ENCODE data around the gene NTPCR.
"Not testable (repeated sequence)": the region's sequence is repeated elsewhere in the genome, so short reads cannot be mapped to it uniquely, and the experiment has no call there.

Gene NTPCR, protein sequence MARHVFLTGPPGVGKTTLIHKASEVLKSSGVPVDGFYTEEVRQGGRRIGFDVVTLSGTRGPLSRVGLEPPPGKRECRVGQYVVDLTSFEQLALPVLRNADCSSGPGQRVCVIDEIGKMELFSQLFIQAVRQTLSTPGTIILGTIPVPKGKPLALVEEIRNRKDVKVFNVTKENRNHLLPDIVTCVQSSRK

DNA sequence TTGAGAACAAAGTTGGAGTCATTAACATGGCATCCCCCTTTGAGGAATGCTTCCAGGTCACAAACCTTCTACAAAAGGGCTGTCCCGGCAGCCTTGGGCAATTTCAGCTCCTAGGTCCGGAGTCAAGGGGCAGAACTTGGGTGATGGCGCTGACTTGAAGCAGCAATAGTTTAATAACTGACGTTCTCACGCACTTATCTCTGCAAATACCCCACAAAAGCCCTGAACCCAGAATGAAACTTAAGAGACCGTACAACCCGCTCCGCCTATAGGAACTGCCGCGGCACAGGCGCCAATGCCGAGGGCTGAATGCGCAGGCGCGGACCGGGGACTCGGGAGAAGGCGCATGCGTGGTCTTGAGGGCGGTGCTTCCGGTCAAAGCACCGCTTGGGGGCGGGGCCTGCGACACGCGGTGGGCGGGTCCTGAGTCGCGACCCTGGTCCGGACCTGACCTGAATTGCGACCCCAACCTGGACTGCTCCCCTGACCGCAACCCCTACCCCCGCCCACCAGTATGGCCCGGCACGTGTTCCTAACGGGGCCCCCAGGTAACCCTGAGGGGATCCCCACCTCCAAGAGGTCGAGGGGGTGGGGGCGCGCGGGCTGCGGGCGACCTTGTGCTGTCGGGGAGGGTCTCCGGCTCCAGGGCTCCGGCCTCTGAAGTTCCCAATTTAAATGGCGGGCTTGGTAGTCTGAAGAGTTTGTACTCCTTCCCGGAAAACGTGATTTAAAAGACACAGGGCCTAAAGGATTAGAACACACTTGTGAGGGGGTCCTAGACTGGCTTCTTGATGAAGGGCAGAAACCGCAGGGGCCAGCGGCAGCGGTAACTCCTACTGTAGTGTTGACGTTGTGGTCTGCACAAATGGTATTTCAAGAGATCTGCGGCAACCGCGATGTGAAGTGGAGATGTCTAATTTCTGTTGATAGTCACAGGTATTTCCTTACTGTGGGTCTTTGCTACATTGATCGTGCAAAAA is at the start of gene NTPCR:
Gene NTPCR, plus strand, starts transcription at position 415 of the 980 bp plus-strand sequence. Its CDS starts 100 bp downstream, at position 515.
- peak; percentile 96 for DNase-seq (ENCODE audit: low spot score)

DNA sequence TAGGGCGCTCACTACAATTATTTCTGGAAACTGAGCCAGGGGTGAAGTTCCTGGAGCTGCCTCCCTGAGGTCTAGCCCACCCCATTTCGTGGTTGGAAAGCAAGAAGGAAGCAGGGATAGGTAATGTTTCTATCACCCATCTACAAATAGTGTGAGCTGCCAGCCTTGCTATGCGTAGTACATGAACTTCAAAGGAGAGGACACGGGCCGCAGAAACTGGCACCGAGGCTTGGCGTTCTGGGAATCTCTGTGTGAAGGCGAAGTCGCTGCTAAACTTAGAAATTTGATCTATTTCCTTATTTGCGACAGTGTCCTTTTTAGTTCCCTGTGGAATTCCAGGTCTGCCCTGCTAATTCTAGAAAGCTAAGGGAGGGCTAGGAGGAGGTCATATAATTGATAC is 49.6 kb upstream of the NTPCR start:
- DNase-seq (ENCODE audit: low spot score), result no peak

DNA sequence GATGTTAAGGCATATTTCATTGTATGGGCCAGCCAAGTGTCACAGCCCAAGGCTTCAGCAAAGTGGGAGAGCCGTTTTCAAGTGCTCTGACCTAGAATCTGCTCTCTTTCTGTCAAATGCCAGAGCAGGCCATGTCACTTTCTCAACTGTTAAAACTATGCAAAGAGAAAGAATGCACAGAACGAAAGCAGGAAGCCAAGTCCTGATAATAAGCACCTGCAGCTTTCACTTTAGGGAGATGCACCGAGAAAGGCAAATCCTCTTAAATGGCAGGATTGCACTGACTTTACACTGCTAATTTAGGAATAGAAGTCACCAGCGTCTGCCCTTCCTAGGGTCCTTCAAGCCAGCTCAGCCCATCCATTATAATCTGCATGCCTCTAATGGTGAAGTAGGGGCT is 49.2 kb upstream of the NTPCR start:
- no peak for DNase-seq (ENCODE audit: low spot score)

DNA sequence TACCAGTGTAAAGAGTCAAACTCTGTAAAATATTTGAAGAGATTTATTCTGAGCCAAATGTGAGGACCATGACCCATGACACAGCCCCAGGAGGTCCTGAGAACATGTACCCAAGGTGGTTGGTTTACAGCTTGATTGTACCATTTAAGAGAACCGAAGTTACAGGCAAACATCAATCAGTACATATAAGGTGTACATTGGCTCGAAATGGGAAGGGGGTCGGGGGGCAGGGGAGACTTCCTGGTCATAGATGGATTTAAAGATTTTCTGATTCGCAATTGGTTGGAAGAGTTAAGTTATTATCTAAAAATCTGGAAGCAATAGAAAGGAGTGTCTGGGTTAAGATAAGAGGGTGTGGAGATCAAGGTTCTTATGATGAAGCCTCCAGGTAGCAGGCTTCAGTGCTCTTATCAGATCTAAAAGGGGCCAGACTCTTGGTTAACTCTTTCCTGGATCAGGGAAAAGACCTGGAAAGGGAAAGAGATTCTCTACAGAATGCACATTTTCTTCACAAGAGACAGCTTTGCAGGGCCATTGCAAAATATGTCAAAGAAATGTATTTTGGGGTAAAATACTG is 47.5 kb upstream of the NTPCR start:
- no peak for DNase-seq (ENCODE audit: low spot score)

DNA sequence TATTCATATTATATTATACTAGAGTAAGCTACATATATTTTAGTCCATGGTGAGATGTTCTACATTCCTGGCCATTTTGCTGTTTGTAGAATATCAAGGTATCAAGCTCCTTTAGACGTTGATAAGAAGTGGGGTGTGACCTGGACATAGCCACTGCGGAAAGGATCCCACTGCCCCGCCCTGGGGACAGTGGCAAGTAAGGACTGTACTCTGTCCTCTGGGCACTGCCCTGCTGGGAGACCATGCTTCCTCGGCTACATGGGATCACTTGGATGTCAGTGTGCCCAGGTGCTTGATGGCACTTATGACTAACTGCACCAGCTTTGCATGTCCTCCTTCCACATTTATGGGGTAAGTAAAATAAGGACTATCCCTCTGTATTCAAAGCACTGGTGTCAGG is 46.3 kb upstream of the NTPCR start:
- no peak for DNase-seq (ENCODE audit: low spot score)

DNA sequence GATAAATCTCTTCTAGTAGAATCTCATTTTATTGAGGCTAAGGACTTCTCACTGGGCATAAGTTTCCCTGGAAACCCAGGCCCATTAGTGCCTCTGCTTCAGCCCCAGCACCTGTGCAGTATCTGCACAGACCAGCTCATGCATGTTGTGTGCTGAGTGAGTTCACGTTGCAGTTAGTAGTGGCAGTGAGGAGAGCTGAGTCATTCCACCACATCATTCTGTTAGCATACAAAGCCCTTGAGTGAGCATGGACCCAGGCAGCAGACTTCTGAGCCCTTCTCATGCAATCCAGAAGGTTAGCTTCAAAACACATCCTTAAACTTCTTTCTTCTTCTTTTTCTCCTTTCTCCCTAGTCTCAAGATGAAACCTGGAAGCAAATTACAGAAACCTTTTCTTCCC is 45.8 kb upstream of the NTPCR start:
- peak; percentile 71 for DNase-seq (ENCODE audit: low spot score)

DNA sequence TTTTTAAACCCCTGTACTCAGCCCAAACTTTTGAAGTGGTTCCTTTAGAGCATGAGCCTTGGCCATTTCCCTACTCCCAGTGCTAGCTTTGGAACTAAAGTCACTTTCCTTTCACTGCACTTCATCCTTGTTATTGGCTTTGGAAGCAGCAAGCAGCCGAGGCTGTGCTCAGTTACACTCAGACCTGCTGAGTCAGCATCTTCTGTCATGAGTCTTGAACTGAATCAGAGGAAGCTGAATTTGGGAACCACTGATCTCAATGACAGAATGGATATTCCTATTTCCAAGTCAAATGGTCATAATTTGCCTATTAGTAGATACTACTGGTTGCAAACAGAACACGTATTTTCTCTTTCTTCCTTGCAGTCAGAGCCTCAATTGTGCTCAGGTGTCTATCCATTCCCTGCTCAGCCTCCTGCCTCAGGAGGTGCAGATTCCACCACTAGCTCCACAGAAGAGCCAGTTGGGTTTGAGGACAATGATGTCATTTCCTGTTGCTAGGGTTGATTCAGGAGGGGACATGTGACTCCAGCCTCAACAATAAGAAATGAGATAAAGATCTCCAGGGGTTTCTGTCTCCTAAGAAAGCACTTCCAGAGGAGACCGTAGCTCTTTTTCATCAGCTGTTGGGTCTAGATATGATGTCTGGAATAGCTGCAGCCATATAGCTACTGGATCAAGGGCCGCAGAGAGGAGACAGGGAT is 44.9 kb upstream of the NTPCR start:
- DNase-seq (ENCODE audit: low spot score), result peak; percentile 31

DNA sequence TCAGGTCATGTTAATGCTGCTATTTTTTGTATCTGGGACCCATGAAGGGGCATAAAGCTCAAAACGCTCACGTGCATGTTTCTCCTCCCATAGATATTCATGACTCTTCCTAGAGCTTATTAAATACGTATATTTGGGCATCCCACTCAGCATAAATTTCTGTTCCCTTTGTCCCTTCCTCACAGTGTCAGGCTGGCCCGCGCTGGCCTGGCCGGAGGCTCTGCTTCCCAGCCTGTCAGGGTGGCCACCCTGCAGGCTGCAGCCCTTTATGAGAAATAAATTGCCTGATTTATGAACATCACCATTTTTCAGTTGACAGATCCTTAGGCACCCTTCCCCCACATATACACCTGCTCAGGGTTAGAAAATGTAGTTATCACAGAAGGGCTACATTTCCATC is 44.0 kb upstream of the NTPCR start:
- no peak for DNase-seq (ENCODE audit: low spot score)

DNA sequence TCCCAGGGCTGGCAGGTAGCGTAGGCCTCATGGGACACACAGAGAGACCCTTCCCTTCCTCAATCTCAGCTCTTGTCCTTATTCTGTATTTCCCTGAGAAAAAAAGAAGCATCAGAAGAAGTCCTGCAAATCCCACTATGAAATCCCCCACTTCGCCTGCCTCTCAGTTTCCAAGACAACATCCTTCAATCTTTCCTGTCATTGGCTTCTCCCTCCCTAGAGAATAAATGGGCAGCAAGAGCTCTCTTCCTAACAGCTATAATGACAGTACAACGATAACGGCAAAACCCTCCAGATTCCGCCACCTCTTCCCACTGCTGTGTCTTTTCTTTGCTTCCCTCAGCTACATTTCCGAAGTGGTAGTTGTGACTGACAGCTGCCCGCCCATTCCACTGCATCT is 41.6 kb upstream of the NTPCR start:
- no peak for DNase-seq (ENCODE audit: low spot score)

DNA sequence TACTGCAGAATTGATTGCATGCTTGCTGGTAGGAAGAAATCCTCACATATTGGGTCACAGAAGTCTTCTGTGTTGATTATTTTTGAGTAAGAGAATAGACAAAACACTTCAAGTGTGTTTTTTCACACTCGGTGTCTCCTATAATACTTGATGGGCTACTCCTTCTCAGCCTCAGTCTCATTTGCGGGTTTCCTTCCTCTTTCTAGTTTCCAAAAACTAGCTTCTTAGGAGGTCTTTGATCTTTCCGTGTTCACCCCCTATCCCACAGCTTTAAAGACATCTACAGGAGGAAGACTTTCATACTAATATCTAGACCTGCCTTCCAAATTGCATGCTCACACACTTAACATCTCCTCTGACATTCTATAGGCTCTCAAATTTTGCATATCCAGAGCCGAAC is 40.7 kb upstream of the NTPCR start:
- DNase-seq (ENCODE audit: low spot score), result no peak

DNA sequence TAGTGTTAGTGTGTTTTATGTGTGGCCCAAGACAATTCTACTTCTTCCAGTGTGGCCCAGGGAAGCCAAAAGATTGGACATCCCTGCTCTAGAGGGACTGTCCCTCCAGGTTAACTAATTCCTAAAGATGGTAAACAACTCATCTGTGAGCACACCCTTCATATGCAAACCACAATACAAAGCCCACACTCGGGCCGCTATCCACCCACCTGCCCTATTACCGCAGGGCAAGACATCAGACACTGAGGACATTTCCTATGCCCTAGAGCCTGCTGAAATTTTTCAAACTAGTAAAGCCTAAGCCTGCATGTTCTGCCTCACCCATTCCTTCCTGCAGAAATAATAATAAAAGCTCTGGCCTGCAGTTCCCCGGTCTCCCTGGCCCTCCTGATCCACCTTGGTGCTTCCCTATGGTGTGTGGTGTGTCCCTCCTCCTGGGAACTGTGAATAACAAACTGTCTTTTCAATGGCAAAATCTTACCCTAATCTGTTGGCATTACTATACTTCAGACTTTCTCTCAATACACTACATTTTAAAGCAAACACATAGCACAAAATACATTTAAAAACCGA is 39.3 kb upstream of the NTPCR start:
- DNase-seq (ENCODE audit: low spot score), result no peak

DNA sequence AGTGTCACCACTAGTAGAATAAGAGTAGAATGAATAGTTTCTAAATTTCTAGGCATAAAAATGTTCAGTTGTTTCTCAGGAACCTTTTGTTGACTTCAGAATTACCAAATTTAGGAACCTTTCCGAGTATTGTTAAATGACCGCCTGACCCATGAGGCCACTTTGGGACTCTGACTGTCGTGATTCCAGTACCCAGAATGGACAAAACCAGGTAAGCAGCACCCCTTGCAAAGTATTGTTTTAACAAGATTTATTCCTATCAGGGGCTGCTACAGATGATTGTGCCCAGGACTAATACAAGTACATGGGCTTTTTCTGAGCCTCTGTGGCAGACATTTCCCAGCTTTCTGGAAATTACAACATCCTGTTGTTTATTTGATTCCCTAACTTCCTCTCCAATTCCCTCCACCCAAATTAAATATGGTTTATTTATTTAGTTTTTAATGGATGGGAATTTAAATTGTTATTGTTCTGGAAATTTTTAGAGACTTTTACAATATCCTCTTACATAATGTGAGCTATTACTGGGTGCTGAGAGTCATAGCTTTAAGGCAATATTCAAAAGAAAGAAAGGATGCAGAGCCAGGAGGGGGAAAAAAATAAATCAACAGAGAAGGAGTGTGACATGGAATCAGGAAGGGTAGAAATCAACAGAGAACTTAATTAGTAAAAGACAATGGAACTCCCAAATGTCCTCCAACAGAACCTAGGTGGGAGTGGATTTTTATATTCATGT is 37.4 kb upstream of the NTPCR start:
- no peak for DNase-seq (ENCODE audit: low spot score)

DNA sequence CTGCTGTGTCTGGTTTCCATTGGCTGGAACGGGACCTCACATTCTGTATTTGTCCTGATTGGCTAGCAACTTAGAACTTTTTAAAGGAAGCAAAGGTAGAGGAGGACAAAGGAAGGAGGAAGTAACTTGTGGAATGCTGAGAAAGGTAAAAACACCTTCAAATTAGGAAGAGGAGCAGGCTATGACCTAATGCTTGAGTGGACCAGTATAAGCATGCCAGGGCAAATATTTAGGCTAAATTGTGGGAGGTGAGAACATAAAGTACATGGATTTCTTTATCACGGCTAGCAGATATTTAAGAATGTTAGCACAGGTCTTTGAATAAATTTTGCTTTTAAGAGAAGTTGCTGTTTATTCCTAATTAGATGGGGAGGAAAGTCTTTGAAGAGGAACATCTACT is 36.1 kb upstream of the NTPCR start:
- not testable (repeated sequence) for DNase-seq (ENCODE audit: low spot score)

DNA sequence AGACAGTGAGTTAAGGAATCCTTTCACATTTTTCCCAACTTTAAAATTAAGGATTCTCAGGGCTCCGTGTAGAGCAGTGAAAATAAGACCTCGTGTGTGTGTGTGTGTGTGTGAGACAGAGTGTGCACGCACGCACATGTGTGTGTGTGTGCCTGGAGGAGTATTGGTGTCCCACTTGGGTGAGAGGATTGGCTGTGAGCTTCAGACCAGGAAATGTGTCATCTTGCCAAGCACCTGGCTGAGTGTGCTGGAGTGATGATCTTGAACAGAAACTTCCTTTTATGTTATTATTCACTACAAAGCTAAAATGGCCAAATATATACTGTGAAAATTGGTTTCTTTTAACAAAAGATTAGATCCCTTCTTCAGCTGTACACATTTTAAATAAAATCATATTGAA is 35.2 kb upstream of the NTPCR start:
- DNase-seq (ENCODE audit: low spot score), result no peak

DNA sequence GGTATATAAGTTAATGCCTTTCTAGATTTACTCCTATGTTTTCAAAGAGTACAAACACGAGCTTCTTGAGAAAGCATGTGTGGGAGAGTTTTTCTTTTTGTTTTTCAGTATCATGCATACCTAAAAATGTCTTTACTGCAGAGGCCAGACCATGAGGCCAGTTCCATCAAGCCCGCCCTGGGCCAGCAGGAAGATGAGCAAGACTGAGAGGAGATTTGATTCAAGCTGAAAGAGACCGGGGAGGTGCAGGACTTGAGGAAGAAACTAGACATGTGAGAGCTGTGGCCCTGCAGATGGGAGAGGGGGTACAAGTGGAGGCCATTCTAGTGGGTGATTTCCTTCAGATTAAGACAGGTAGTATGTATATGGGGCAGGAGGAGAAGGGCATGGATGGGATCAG is 33.4 kb upstream of the NTPCR start:
- DNase-seq (ENCODE audit: low spot score), result no peak

DNA sequence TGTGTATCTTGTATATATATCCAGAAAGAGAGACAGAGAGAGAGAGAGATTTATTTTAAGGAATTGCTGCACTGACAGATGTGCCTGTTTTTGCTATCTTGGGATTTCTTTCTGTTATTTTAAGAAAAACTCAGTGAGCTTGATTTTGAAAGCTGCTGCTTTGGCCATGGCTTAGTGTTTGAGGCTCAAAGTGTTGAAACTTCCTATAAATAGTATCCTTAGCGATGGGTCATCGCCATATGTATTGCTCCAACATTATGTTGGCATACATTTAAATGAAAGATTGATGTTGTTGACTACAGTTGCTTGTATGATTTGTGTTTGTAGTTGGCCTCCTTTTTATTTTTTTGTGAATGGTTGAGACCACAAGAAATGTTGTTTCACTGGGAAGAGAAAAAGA is 29.0 kb upstream of the NTPCR start:
- DNase-seq (ENCODE audit: low spot score), result no peak

DNA sequence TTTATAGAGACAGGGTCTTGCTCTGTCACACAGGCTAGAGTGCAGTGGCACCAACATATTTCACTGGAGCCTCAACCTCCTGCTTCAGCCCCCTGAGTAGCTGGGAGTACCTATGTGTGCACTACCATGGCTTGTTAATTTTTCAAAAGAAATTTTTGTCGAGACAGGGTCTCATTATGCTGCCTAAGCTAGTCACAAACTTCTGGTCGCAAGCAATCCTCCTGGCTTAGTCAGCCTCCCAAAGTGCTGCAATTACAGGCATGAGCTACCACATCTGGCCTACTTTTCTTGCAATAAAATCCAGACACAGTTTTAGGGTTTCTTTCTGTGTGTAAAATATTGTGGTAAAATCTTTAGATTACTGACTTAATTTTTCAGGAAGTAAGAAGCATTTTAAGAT is 27.9 kb upstream of the NTPCR start:
- DNase-seq (ENCODE audit: low spot score), result no peak

DNA sequence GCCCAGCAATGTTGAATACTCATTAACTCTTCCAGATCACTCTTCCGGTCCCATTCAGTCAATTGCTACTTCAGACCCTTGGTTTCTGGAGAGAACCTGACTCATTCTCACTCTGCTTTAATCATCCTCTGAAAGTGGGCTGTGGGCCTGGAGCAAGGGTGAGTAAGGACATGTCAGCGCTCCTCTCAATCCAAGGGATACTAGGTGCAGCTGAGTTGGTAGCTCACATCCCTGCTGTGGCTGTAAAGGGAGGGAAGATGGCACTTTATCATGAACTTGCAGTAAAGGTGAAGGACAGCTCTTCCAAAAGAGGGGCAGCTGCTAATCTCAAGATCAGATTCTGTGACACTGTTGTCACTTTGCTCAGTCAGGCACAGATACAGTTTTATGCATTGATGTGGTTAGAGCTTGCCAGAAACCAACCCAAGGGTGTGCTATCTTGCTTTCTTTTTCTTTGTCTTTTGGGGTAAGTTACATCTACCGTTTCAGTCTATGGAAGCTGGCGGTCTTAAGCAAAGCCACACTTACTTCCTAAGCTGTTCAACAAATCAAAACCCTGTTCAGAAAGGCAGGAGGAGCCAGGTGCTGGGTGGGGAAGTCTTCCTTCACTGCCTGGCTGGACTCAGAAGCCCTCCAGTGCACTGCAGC is 26.5 kb upstream of the NTPCR start:
- DNase-seq (ENCODE audit: low spot score), result peak; percentile 64

DNA sequence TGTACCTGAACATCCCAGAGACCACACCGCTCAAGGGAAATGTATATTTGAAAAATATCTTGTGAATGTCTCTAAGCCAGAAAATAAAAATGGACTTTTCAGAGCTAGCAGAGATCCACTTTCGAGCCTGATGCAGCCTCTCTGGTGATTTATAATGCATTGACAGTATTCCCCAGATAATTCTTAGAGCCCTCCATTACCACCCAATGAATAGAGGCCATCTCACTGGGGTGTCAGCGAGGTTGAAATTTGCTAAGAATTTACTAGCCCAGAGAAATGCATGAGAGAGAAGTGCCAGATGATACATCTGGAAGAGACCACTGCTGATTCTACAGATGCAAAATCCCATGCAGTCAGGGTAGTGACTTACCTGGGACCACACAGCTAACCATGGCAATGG is 25.5 kb upstream of the NTPCR start:
- DNase-seq (ENCODE audit: low spot score), result no peak

DNA sequence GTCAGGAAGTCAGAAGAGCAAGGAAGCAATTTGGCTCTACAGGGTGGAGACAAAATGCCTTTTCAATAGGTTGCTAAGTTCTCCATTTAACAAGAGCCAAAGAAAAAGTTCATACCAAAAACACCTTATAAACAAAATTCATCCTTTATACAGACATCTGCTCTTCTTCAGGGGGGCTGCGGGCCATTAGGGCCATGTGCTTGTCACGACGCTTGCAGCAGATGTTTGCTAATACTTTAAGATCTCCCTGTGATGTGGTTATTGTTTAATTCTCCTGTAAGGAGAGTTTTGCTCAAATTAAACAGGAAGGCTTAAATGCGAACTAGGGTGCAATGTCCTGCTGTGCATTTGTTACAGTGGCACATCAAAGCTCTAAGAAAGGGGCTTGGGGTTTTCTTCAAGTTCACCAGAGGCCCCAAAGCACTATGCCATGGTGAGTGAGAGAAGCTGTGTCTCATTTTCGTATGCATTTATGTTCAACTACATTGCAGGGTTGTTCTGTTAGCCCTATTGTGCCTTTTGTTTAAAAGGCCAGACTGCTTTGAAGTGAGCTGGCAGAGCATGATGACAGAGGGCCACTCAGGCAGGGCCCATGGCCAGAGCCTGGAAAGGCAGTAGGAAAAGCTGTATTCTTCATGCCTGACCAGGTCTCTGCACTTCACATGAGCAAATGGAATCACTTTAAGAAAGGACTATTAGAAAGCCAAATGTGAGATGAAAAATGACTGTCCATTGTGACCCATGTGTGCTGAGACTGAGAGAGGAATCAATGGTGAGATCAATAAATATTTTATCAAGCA is 24.8 kb upstream of the NTPCR start:
- no peak for DNase-seq (ENCODE audit: low spot score)

Data from activated CD4-positive, alpha-beta T cell treated with anti-CD3 and anti-CD28 coated beads, Interleukin-2, Interleukin-4, amounts not matched to agents 100 ng/mL and 50 ng/mL, durations not matched to agents 16 hours and 8 hours (primary cell).